ENCODE results near the gene RFX2.
"Not testable (repeated sequence)": the region's sequence is repeated elsewhere in the genome, so short reads cannot be mapped to it uniquely, and the experiment has no call there.

RFX2 gene

GRCh38 chr19:6017576-6017975 lies 92.7 kb downstream of the RFX2 start:
- DNase-seq (ENCODE audit: extremely low read depth in 1 of 2, low read depth in 1 of 2) = no peak

- no peak for DNase-seq (ENCODE audit: extremely low read depth in 1 of 2, low read depth in 1 of 2)
Observed at GRCh38 chr19:6015841-6016545, 94.3 kb downstream of the RFX2 start.

- DNase-seq (ENCODE audit: extremely low read depth in 1 of 2, low read depth in 1 of 2) = no peak
Observed at GRCh38 chr19:6014551-6015135, 95.7 kb downstream of the RFX2 start.

GRCh38 chr19:6012426-6013170 lies 97.7 kb downstream of the RFX2 start:
- no peak for DNase-seq (ENCODE audit: extremely low read depth in 1 of 2, low read depth in 1 of 2)

- no peak for DNase-seq (ENCODE audit: extremely low read depth in 1 of 2, low read depth in 1 of 2)
Observed at GRCh38 chr19:6011794-6012193, 98.5 kb downstream of the RFX2 start.

- DNase-seq (ENCODE audit: extremely low read depth in 1 of 2, low read depth in 1 of 2) = no peak
Observed at GRCh38 chr19:6011206-6011605, 99.1 kb downstream of the RFX2 start.

GRCh38 chr19:6010107-6010506 lies 100.2 kb downstream of the RFX2 start:
- no peak for DNase-seq (ENCODE audit: extremely low read depth in 1 of 2, low read depth in 1 of 2)

- no peak for DNase-seq (ENCODE audit: extremely low read depth in 1 of 2, low read depth in 1 of 2)
Observed at GRCh38 chr19:6007866-6008265, 102.4 kb downstream of the RFX2 start.

- DNase-seq (ENCODE audit: extremely low read depth in 1 of 2, low read depth in 1 of 2) = no peak
Observed at GRCh38 chr19:6006896-6007295, 103.4 kb downstream of the RFX2 start.

- not testable (repeated sequence) for DNase-seq (ENCODE audit: extremely low read depth in 1 of 2, low read depth in 1 of 2)
Observed at GRCh38 chr19:6006070-6006446, 104.2 kb downstream of the RFX2 start.

GRCh38 chr19:6005321-6006069 lies 104.8 kb downstream of the RFX2 start:
- no peak for DNase-seq (ENCODE audit: extremely low read depth in 1 of 2, low read depth in 1 of 2)

- no peak for DNase-seq (ENCODE audit: extremely low read depth in 1 of 2, low read depth in 1 of 2)
Observed at GRCh38 chr19:6003976-6004375, 106.3 kb downstream of the RFX2 start.

GRCh38 chr19:6002591-6002990 lies 107.7 kb downstream of the RFX2 start:
- DNase-seq (ENCODE audit: extremely low read depth in 1 of 2, low read depth in 1 of 2) = no peak

GRCh38 chr19:6000228-6000847 lies 110.0 kb downstream of the RFX2 start:
- no peak for DNase-seq (ENCODE audit: extremely low read depth in 1 of 2, low read depth in 1 of 2)

GRCh38 chr19:5999693-6000092 lies 110.6 kb downstream of the RFX2 start:
- DNase-seq (ENCODE audit: extremely low read depth in 1 of 2, low read depth in 1 of 2) = no peak

- DNase-seq (ENCODE audit: extremely low read depth in 1 of 2, low read depth in 1 of 2) = no peak
Observed at GRCh38 chr19:5997371-5997770, 112.9 kb downstream of the RFX2 start.

GRCh38 chr19:5996623-5997320 lies 113.5 kb downstream of the RFX2 start:
- DNase-seq (ENCODE audit: extremely low read depth in 1 of 2, low read depth in 1 of 2) = no peak

- DNase-seq (ENCODE audit: extremely low read depth in 1 of 2, low read depth in 1 of 2) = no peak
Observed at GRCh38 chr19:5996102-5996501, 114.2 kb downstream of the RFX2 start.

- no peak for DNase-seq (ENCODE audit: extremely low read depth in 1 of 2, low read depth in 1 of 2)
Observed at GRCh38 chr19:5995606-5996005, 114.7 kb downstream of the RFX2 start.

- DNase-seq (ENCODE audit: extremely low read depth in 1 of 2, low read depth in 1 of 2) = no peak
Observed at GRCh38 chr19:5994405-5995165, 115.7 kb downstream of the RFX2 start.
